Fibroblast of lung (primary cell): Measurements from ENCODE around the gene JPH2. TPM values are rescaled to one million over a fixed set of nuclear protein-coding genes. Genes with fewer than 3 reads are reported as not detected.

ENCODE experiments used
- DNase-seq, 2 donors: peaks; one replicate each; pipeline versions ENCODE4 v3.0.0 to v3.0.0-alpha.2; 2010; ENCODE audit warnings: low read depth in 2 of 2
- H2AFZ ChIP-seq: 2 replicates; pipeline ENCODE4 v1.5.1; 2012; ENCODE audit warnings: low read length, control low read depth, inconsistent platforms
- H3K27ac ChIP-seq: 2 replicates; pipeline ENCODE4 v1.5.1; 2011; ENCODE audit warnings: low read length, control low read depth; ENCODE audit not compliant: insufficient read depth
- H3K27me3 ChIP-seq: 2 replicates; pipeline ENCODE4 v1.5.1; 2011; ENCODE audit warnings: mild to moderate bottlenecking, low read length; ENCODE audit not compliant: control insufficient read depth, insufficient read depth
- H3K36me3 ChIP-seq: 2 replicates; pipeline ENCODE4 v1.5.1; 2011; ENCODE audit warnings: low read length; ENCODE audit not compliant: control insufficient read depth, insufficient read depth
- H3K4me1 ChIP-seq: 2 replicates; pipeline ENCODE4 v1.5.1; 2011; ENCODE audit warnings: low read length; ENCODE audit not compliant: control insufficient read depth, insufficient read depth; ENCODE audit errors: extremely low read depth
- H3K4me2 ChIP-seq: 2 replicates; pipeline ENCODE4 v1.5.1; 2011; ENCODE audit warnings: low read length, control low read depth; ENCODE audit not compliant: insufficient read depth; ENCODE audit errors: extremely low read depth
- H3K4me3 ChIP-seq, 4 experiments: fragments of 200-600 bp in 1 of 4; sonication (generic) in 1 of 4; replicated peaks in 1 of 4; 2 replicates each; pipeline ENCODE4 v1.5.1; 2011 to 2016; ENCODE audit warnings: low read length in 4 of 4, low read depth in 3 of 4, mild to moderate bottlenecking in 3 of 4, control low read depth in 2 of 4, inconsistent platforms in 1 of 4, mixed read lengths in 1 of 4; ENCODE audit not compliant: insufficient read depth in 1 of 4; ENCODE audit errors: control extremely low read depth in 1 of 4
- H3K79me2 ChIP-seq: 2 replicates; pipeline ENCODE4 v1.5.1; 2012; ENCODE audit warnings: mild to moderate bottlenecking, low read length, inconsistent platforms; ENCODE audit not compliant: control insufficient read depth, insufficient read depth
- H3K9ac ChIP-seq: 2 replicates; pipeline ENCODE4 v1.5.1; 2011; ENCODE audit warnings: mild to moderate bottlenecking, low read length, control low read depth; ENCODE audit not compliant: insufficient read depth
- H3K9me3 ChIP-seq: 2 replicates; pipeline ENCODE4 v1.5.1; 2012; ENCODE audit warnings: low read depth, low read length; ENCODE audit not compliant: control insufficient read depth, insufficient read depth
- H4K20me1 ChIP-seq: 2 replicates; pipeline ENCODE4 v1.5.1; 2011; ENCODE audit warnings: low read length; ENCODE audit not compliant: control insufficient read depth, insufficient read depth; ENCODE audit errors: extremely low read depth
- CTCF ChIP-seq, 2 donors: IDR thresholded peaks in 1 of 2; conservative IDR thresholded peaks in 1 of 2; 1 replicate in 1 of 2; 2 replicates in 1 of 2; pipeline ENCODE4 v1.5.1; 2011 to 2012; ENCODE audit warnings: low read length in 2 of 2, control low read depth in 1 of 2, inconsistent platforms in 1 of 2, low read depth in 1 of 2, mild to moderate bottlenecking in 1 of 2
- EZH2 ChIP-seq: IDR thresholded peaks from 2 replicates; pipeline ENCODE4 v1.5.1; 2012; ENCODE audit warnings: low read length, control low read depth, mild to moderate bottlenecking; ENCODE audit errors: missing control alignments
- polyA plus RNA-seq, 2 donors: library from polyadenylated mRNA; depleted of rRNA in 1 of 2; stranded (reverse) in 1 of 2; unstranded in 1 of 2; fragments of >200 nt; gene quantifications; 2 replicates each; pipeline ENCODE4 v1.2.1, GENCODE V29; 2011 to 2012; ENCODE audit warnings: missing spikeins in 1 of 2
- total RNA-seq: library from RNA; depleted of rRNA; stranded (reverse); fragments of >200 nt; gene quantifications from 2 replicates; pipeline ENCODE4 v1.2.1, GENCODE V29; 2014

JPH2 gene
- total and polyA plus RNA-seq, 2 donors (not counting 1 experiment from before 2014, with no cell fraction given) = 0.66 to 4.9 TPM

GRCh38 chr20:44123251-44123650, 63.7 kb downstream of the JPH2 start:
- H3K9ac ChIP-seq = no peak overlapping the region

GRCh38 chr20:44120676-44121425, 66.1 kb downstream of the JPH2 start:
- Histone ChIP-seq H4K20me1 (no peaks in the 10 kb centered on the region), H3K4me2 (no peak overlapping the region), H3K36me3 (no peaks in the 10 kb centered on the region), H3K79me2 (no peaks in the 10 kb centered on the region), H3K4me3 (no peak overlapping the region), H3K4me1 (no peaks in the 10 kb centered on the region), H2AFZ (no peak overlapping the region), H3K27me3 (peaks cover 2% of the 10 kb centered on the region), H3K27ac (no peak overlapping the region), H3K9ac (no peak overlapping the region), H3K9me3 (no peaks in the 10 kb centered on the region)
- DNase-seq = no peak
- TF ChIP-seq CTCF (conservative IDR thresholded peaks at IDR 0.05 in 1 of 2, IDR thresholded peaks at IDR 0.05 in 1 of 2; ENCODE audit: low read depth in 1 of 2, low read length in 2 of 2) = no peak
- TF ChIP-seq EZH2 = no peak

More at GRCh38 chr20:44123251-44123650, 63.7 kb downstream of the JPH2 start:
- no peak for DNase-seq
- Histone ChIP-seq H3K36me3 (no peaks in the 10 kb centered on the region), H3K79me2 (no peaks in the 10 kb centered on the region), H3K27ac (no peak overlapping the region), H4K20me1 (no peaks in the 10 kb centered on the region), H3K4me2 (no peak overlapping the region), H3K4me1 (no peaks in the 10 kb centered on the region), H3K9me3 (no peaks in the 10 kb centered on the region), H2AFZ (no peak overlapping the region), H3K4me3 (no peak overlapping the region), H3K27me3 (peaks cover 2% of the 10 kb centered on the region)
- no peak for TF ChIP-seq EZH2

- Histone ChIP-seq H3K27me3 (peaks cover 2% of the 10 kb centered on the region), H3K4me1 (no peaks in the 10 kb centered on the region), H4K20me1 (no peaks in the 10 kb centered on the region), H2AFZ (no peak overlapping the region), H3K4me2 (no peak overlapping the region), H3K4me3 (no peak overlapping the region), H3K79me2 (no peaks in the 10 kb centered on the region), H3K9ac (no peak overlapping the region), H3K9me3 (no peaks in the 10 kb centered on the region), H3K36me3 (no peaks in the 10 kb centered on the region), H3K27ac (no peak overlapping the region)
- no peak for TF ChIP-seq CTCF (conservative IDR thresholded peaks at IDR 0.05 in 1 of 2, IDR thresholded peaks at IDR 0.05 in 1 of 2; ENCODE audit: low read depth in 1 of 2, low read length in 2 of 2)
- no peak for TF ChIP-seq EZH2
- DNase-seq = no peak
Observed at GRCh38 chr20:44118185-44119033, 68.6 kb downstream of the JPH2 start.
